NCI-H1694 treated with DMSO at 0.1 percent for 48 hours (cell line): ENCODE results near the gene CEP126.
"Not testable (repeated sequence)": the region's sequence is repeated elsewhere in the genome, so short reads cannot be mapped to it uniquely, and the experiment has no call there.

Source experiments
- DNase-seq: peaks from one replicate; lab custom pipeline; 2025; lab: John Stamatoyannopoulos, UW

The CEP126 gene

DNA sequence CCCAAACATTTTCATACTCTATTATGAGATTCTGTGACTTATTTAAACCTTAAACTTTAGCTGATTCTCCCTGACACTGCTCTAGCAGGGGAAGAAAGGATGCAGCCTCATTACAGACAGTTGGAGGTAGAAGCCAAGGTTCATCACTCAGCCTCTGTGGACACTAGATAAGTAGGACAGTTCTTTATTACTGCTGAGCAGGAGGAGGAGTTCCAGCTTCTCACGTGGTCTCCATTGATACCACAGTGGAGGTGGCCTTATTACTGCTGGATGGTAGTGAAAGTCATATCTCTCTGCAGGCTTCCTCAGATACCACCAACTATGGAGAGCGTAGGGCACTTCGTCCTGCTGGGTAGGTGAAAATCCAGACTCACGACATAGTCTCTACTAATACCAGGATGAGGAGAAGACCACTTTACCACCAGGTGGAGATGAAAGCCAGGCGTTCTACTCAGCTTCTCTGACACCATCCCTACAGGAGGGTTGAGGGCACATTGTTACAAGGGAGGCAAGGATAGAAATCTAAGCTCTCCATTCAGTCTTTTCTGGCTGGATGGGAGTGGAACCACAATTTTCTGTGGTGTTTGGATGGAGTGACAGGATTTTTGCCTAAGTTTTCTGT is 14.6 kb downstream of the CEP126 start:
- DNase-seq, result no peak

DNA sequence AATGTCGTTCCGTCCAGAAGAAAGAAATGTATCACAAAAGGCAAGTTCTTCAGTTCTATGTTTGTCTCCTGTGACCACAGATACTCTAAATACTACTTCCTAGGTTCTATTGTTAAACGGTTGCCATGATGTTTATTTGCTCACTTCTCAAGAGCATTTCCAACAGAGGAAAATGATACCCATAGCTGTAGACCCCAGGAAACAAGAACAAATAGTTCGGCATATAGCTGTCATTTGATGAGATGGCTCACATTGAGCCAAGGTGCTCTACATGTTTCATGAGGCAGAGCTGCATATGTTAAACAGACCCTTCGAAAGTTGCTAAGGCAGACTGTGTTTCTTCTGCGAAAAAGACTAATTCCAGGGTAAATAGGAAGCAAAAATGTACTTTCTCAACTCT is 16.9 kb downstream of the CEP126 start:
- no peak for DNase-seq

DNA sequence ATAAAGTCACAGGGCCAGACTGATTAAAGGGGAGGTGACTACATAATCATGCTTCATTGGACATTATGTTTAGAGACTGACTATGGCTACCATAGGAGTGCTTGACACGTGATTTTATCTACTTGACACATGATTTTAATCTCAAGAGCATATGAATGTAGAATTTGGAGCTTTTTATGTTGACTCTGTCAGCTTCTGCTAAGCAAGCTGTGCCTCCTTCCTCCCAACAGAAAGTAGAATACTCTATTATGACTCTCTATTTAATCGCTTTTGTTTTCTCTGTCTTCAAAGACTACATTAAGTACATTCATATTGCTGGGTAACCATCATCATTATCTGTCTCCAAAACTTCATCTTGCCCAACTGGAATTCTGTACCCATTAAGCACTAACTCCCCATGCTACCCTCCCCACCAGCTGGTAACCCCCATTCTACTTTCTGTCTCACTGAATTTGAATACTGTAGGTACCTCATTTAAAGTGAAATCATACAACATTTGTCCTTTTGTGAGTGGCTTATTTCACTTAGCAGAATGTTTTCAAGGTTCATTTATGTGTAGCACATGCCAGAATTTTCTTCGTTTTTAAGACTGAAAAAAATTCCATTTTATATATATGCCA is 26.2 kb downstream of the CEP126 start:
- no peak for DNase-seq

DNA sequence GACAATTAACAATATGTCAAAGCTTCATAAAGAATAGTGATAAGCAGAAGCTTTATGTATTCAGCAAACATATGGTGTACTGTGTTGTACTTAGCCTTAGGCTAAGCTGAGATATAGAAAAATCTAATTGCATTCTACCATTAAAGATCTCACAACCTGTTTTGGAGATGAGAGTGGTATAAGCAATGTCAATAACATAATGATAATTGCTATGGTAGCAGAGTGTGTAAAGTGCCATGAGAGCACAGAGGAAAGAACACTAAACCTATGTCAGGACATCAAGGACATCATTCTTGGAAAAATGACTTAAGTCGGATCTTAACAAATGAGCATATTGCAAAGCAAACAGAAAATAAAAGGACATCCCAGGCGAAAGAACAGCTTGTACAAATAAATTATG is 30.1 kb downstream of the CEP126 start:
- no peak for DNase-seq

DNA sequence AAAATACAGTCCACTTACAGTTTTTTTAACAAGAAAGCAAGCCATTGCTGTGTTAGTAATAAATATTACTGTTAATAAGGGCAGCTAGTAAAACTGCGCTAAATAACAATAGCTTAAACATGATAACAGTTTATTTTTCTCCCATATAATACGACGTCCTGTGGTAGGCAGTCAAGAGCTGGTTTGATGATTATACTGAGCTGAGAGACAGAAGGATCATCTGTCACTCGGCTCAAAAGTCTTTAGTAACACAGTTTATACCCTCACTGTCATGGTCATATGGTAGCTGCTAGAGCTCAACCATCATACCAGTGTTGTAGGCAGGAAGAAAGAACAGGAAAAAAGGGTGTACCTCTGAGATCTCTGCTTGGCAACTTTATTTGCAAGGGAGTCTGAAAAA is 30.6 kb downstream of the CEP126 start:
- no peak for DNase-seq

DNA sequence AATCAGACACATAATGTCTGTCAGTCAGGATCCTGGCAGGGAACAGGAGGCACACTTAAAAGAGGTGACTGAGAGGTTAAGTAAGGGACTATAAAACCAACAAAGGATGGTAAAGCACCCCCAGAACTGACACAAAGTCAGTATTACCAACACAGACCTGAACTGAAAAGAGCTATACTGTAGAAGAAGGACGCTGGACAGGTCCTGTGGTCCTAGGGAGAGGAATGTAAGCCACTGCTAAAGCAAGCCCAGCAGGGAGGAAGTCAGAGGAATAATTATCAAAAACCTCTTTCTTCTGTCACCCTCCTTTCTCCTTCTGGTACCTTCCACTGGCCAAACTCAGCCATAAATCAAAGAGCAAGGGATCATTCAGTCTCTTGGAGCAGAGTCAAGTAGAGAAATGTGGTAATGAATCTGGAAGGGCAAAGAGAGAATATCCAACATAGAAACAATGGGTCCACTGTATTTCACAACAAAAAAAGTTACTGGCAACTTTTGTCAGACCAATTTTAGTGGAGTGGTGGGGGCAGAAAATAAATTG is 34.9 kb downstream of the CEP126 start:
- no peak for DNase-seq

DNA sequence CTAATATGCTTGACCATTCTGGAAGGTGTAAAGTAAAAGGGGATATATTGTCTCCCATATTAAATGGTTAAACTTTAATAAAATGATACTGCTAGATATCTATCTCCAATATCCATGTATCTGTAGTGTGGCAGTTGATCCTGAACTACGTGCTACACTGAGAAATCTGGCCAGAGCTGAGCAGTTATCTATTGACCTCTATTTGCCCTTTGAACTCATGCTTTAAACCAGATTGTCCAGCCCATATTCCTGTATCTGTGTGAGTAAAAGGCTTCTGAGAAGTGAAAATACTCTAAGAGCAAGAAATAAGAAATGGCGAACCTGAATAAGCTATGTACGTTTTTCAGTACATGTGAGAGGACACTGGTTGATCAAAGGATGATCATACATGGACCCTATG is 40.5 kb downstream of the CEP126 start:
- no peak for DNase-seq

DNA sequence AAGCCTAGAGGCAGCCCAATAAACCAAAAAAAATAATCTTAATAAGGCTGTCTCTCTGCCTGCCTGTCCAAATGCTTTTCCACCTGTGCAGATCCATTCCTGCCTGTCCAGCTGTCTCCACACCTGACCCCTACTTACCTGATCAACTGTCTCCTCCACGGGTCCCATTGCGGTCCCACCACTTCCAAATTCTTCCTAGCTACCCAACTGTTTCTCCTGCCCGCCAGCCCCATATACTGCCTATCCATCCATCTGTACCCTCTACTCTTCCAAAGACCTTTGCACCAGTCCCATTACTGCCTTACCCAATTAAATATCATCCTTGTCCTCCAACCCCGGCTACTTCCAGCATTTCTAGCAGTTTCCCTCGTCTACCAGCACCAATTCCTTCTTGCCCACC is 40.9 kb downstream of the CEP126 start:
- no peak for DNase-seq

DNA sequence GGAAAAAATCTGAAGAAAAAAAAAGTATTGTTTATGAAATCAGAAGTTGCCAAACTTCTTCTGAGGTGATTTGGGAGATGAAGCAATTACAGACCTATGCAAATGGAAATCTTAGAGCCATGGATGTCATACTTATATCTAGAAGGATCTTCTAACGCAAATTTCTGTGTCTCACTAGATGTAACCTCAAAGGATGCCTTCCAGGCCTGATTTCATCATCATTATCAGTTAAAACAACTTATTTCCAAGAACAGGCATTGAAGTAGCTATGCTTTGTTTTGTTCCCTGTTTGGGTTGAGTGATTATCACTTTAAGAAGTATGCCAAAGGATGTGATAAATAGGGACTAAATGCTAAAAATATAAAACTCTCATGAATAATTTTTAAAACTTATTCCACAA is 45.4 kb downstream of the CEP126 start:
- no peak for DNase-seq

DNA sequence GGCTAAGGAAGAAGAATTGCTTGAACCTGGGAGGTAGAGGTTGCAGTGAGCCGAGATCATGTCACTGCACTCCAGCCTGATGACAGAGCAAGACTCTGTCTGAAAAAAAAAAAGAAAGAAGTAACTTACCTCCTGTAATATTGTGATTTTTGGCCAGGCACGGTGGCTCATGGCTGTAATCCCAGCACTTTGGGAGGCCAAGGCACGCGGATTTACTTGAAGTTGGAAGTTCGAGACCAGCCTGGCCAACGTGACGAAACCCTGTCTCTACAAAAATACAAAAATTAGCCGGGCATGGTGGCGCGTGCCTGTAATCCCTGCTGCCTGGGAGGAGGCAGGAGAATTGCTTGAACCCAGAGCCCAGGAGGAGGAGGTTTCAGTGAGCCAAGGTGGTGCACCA is 49.4 kb downstream of the CEP126 start:
- DNase-seq, result not testable (repeated sequence)

DNA sequence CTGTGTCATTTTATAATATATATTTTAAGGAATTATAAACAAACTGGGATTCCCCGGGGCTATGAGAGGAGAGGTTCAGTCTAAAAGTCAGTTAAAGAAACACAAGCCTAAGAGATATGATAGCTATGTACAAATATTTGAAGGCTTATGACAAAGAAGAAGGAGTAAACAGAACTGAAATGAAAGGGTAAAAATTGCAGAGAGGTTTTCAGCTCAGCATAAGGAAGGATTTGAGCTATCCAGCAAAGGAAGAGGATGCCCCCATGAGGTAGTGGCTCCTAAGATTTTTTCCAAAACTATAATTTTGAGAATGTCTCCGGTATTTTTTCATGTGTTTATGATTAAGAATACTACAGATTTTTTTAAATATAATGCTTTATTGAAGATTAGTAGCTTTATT is 59.4 kb downstream of the CEP126 start:
- DNase-seq, result no peak

DNA sequence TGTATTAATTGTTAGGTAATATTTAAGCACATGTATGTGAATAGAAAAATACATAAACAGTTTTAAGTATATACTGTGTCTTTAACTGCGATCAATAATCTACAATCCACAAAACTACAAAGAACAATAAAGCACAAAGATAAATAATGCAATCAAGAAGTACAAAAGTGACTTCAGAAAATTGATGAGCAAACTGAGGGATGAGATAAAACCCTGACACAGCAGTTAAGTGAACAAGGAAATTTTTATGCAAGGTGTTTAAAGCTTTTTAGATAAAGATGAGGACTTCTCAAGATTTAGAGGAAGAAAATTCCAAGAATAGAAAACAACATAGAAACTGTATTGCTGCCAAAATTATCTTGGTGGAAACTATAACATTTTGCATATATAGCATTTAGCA is 60.0 kb downstream of the CEP126 start:
- no peak for DNase-seq

DNA sequence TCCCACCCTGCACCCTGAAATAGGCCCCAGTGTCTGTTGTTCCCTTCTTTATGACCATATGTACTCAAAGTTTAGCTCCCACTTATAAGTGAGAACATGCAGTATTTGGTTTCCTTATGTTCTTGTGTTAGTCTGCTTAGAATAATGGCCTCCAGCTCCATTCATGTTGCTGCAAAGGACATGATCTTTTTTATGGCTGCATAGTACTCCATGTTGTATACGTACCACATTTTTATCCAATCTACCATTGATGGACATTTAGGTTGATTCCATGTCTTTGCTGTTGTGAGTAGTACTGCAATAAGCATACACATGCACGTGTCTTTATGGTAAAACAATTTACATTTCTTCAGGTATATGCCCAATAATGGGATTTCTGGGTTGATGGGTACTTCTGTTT is 60.9 kb downstream of the CEP126 start:
- DNase-seq, result no peak

DNA sequence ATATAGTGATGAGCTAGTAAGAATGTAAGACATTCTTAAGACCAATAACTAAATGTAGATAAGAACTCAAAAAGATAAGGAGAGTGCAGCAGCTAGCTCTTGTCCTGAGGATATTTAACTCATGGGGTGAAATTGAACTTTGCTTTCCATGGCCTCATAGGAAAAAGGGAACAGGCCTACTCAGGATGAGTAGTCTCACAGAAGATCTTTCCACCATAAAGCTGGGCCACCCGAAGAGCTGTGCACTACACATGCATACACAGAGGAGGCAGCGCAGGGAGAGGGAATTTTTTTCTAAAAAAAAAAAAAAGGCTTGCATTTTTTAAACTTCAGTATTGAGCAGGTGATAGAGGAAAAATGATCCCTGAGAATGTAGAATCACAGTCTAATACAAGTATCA is 72.6 kb downstream of the CEP126 start:
- no peak for DNase-seq

DNA sequence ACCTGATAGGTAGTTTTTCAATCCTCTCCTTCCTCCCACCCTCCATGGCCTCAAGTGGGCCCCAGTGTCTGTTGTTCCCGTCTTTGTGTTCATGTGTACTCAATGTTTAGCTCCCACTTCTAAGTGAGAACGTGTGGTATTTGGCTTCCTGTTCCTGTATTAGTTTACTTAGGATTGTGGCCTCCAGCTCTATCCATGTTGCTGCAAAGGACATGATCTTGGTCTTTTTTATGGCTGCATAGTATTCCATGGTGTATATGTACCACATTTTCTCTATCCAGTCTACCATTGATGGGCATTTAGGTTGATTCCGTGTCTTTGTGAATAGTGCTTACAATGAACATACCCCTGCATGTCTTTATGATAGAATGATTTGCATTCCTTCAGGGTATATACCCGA is 78.4 kb downstream of the CEP126 start:
- no peak for DNase-seq

DNA sequence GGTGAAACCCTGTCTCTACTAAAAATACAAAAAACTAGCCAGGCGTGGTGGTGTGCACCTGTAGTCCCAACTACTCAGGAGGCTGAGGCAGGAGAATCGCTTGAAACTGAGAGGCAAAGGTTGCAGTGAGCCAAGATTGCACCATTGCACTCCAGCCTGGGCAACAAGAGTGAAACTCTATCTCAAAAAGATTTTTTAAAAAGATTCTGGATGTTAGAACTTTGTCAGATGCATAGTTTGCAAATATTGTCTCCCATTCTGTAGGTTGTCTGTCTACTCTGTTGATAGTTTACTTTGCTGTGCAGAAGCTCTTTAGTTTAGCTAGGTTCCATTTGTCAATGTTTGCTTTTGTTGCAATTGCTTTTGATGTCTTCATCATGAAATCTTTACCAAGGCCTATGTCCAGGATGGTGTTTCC is 79.3 kb downstream of the CEP126 start:
- not testable (repeated sequence) for DNase-seq

DNA sequence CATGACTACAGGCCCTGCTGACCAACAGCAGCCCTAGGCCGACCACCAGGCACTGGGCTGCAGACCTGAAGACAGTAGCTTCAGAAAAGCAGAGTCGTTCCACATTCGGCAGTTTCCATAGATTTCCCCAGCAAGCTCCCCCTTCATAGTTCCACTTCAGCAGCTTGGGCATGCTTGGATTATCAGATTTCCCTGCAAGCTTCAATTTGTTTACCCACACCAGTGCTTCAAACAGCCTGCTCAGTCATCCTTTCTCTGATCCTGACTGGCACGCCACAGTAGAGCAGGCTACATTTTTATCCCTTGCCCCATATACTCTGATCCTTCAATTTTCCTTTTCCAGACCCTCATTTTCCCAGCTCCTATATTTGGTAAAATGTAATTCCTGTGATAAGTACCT is 81.3 kb downstream of the CEP126 start:
- no peak for DNase-seq

DNA sequence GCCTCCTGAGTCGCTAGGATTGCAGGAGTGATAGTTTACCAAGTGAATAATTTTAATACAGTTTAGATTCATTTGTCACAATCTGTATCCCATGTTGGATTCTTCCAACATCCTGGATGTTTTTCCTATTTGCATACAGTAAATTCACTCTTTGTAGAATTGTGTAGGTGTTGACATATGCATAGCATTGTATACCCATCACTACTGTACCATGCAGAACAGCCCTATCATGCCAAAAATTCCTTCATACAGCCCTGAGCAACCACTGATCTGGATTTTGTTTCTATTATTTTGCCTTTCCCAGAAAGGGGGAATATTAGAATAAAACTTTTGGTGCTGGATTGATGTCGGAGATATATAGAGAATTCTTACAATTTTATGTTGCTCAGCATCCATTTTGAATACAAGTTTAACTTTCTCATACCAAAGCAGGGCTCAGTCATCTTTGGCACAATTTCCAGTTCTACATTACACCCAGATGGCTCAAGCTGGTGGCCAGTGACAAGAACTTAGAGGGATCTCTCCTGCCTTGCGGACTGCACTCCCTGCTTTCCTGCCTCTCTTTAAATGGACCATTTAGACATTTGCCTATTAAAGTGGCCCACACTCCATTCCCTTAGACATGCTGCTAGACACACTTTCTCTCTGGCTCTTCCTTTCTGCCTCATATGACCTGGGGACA is 87.0 kb downstream of the CEP126 start:
- DNase-seq, result no peak

DNA sequence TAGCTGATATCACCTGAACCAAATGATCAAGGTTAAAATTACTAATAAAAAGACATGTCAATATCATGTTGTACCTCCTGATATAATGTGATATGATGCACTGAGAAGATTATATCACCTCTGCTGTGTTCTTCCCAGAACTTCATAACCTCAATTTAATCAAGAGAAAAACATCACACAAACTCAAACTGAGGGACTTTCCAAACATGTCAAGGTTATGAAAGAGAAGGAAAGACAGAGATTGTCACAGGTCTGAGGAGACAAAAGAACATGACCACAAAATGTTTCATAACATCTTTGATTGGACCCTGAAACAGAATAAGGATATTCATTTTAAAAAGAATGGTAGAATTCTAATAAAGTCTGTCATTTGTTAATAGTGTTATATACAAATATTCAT is 89.4 kb downstream of the CEP126 start:
- no peak for DNase-seq

DNA sequence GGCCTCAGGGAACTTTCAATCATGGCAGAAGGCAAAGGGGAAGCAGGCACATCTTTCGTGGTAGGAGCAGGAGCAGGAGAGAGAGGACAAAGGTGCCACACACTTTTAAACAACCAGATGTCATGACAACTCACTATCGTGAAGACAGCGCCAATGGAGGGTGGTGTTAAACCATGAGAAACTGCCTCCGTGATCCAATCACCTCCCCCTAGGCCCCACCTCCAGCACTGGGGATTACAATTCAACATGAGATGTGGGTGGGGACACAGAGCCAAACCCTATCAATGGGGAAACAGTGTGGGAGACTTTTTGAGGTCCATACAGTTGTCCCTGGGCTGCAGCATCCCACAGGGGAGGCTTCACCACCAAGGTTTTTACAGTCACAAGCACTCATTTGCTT is 90.5 kb downstream of the CEP126 start:
- no peak for DNase-seq

DNA sequence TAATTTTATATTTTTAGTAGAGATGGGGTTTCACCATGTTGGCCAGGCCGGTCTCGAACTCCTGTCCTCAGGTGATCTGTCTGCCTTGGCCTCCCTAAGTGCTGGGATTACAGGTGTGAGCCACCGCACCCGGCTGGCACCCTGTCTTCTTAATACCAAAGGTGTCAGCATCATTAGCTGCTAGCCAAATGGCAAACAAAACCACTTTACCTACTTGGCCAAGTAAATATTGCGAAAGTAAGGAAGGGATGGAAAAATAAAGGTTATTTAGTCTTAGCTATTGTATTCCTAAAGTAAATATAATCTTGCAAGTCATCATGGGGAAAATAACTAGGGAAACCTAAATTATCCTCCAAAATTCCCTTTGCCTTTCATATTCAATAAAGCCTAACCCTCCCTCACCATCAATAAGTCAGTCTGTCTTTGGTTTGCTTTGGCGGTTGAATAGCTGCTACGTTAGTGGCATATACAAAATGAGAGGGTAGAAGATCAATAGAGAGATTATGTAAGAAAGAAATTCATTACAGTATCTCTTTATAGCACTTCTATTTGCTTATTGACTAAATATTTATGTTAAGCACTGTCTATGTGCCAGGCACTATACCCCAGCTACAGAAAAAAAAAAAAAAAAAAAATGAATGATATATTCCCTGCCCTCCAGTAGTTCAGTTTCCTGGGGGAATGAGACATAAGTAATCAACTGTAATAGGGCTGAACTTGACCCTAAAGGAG is 92.2 kb downstream of the CEP126 start:
- DNase-seq, result no peak

DNA sequence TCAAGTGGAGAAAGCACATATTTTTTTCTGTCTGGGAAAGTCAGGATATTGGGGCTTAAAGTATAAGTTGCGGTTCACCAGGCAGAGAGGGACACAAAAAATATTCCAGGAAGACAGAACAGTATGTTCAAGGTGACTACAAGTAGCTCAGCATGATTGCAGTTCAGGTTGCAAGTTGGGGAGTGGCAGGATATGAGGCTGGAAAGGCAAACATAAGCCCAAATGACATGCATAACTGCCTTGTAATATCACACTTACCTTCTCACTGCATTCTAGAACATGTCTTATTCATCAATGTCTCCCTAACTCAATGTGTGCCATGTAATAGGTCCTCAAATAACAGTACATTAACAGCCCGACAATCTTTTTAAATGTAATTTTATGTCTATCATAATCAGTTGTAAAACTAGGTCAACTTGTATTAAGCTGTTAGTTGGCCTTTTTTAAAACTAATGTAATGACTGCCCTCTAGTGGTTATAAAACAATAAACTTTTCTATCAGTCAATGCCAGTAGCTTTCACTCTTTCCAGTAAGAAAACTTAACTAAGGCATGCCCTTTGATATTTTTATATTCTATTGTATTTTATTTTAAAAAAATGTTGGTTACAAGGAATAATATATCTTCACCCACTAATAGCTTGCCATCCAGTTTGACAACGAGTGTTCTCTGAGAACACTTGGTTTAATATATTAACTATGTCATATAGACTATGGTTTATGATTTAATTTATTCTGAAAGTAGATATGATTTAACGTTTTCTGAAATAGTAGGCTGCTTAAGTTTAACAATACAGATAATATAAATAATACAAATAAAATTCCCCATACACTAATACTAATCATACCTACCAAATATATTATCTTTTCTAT is 93.0 kb downstream of the CEP126 start:
- peak; percentile 22 for DNase-seq
